ENCODE measurements around the gene TMUB2.

Gene TMUB2

DNA sequence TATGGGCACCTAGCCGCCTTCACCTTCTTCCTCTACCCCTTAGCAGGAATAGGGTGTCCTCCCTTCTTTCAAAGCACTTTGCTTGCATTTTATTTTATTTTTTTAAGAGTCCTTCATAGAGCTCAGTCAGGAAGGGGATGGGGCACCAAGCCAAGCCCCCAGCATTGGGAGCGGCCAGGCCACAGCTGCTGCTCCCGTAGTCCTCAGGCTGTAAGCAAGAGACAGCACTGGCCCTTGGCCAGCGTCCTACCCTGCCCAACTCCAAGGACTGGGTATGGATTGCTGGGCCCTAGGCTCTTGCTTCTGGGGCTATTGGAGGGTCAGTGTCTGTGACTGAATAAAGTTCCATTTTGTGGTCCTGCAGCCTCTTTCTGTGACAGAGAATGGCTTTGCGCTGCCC lies 4.6 kb downstream of the TMUB2 start:
- Histone ChIP-seq H3K4me3 (ENCODE audit: low read depth, low read length) (no peak overlapping the region), H3K27ac (peak overlapping the region; percentile 14; the same call in 1 of the 2 replicates), H3K27me3 (ENCODE audit: insufficient read depth, low read depth, severe bottlenecking) (no peaks in the 10 kb centered on the region), H3K36me3 (peaks cover 62% of the 10 kb centered on the region), H3K9me3 (ENCODE audit: severe bottlenecking) (no peaks in the 10 kb centered on the region)
- DNase-seq, result no peak
- TF ChIP-seq, protein P1, sequence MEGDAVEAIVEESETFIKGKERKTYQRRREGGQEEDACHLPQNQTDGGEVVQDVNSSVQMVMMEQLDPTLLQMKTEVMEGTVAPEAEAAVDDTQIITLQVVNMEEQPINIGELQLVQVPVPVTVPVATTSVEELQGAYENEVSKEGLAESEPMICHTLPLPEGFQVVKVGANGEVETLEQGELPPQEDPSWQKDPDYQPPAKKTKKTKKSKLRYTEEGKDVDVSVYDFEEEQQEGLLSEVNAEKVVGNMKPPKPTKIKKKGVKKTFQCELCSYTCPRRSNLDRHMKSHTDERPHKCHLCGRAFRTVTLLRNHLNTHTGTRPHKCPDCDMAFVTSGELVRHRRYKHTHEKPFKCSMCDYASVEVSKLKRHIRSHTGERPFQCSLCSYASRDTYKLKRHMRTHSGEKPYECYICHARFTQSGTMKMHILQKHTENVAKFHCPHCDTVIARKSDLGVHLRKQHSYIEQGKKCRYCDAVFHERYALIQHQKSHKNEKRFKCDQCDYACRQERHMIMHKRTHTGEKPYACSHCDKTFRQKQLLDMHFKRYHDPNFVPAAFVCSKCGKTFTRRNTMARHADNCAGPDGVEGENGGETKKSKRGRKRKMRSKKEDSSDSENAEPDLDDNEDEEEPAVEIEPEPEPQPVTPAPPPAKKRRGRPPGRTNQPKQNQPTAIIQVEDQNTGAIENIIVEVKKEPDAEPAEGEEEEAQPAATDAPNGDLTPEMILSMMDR (IDR thresholded peaks at IDR 0.05; ENCODE audit: low read depth, low read length), result no peak

DNA sequence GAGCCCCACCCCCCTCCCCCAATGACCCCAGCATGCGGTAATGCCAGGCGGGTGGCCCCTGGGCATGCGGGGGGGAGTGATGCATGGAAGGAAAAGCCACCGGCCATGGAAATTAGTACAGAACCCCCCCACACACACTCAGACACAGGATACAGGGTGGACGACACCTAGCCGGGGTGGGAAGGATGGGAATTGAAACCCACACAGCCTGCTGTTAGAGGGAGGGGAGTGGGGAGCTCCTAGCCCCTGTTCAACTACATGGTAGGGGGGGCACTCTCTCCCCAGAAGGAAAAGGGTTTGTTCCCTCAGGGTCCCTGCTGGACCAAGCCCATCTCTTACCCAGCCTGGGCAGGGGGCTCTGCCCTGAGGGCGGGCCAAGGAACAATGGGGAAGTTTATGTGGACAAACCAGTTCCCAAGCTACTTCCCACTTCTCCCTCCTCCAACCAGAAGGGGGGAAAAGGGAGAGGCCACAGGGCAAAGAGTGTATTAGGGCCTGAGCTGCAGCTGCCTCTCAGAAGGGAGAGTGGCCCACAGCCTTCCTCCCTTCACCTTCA lies 5.2 kb downstream of the TMUB2 start:
- no peaks in the 10 kb centered on the region for H3K9me3 ChIP-seq (ENCODE audit: severe bottlenecking)
- 0 out of 2 replicates have a peak overlapping the region, but pooled peaks have one; percentile 21 for H3K27ac ChIP-seq
- no peak for DNase-seq
- no peak overlapping the region for H3K4me3 ChIP-seq (ENCODE audit: low read depth, low read length)
- TF ChIP-seq, protein P1 (IDR thresholded peaks at IDR 0.05; ENCODE audit: low read depth, low read length), result no peak
- H3K36me3 ChIP-seq, result peaks cover 68% of the 10 kb centered on the region
- no peaks in the 10 kb centered on the region for H3K27me3 ChIP-seq (ENCODE audit: insufficient read depth, low read depth, severe bottlenecking)

DNA sequence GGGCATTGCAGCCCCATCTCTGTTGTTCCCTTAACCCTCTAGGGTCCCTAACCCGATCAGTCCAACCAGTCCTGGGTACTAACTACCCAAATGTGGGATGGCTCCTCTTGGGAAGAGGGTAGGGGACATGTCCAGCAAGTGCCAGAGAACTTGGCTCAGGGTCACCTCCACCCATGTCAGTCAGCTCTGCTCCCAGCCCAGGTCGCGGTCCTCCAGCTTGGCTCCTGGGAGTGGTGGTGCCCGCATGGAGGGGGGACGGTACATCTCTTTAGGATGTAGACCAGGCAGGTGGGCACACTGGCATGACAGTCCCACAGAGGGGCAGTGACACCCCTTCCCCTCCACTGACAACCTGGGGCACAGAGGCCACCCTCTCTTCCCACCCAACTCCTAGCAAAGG lies 6.0 kb downstream of the TMUB2 start:
- Histone ChIP-seq H3K36me3 (peaks cover 75% of the 10 kb centered on the region), H3K27me3 (ENCODE audit: insufficient read depth, low read depth, severe bottlenecking) (no peaks in the 10 kb centered on the region), H3K4me3 (ENCODE audit: low read depth, low read length) (no peak overlapping the region), H3K9me3 (ENCODE audit: severe bottlenecking) (no peaks in the 10 kb centered on the region), H3K27ac (no peak overlapping the region)
- TF ChIP-seq, protein P1 (IDR thresholded peaks at IDR 0.05; ENCODE audit: low read depth, low read length), result no peak
- no peak for DNase-seq

DNA sequence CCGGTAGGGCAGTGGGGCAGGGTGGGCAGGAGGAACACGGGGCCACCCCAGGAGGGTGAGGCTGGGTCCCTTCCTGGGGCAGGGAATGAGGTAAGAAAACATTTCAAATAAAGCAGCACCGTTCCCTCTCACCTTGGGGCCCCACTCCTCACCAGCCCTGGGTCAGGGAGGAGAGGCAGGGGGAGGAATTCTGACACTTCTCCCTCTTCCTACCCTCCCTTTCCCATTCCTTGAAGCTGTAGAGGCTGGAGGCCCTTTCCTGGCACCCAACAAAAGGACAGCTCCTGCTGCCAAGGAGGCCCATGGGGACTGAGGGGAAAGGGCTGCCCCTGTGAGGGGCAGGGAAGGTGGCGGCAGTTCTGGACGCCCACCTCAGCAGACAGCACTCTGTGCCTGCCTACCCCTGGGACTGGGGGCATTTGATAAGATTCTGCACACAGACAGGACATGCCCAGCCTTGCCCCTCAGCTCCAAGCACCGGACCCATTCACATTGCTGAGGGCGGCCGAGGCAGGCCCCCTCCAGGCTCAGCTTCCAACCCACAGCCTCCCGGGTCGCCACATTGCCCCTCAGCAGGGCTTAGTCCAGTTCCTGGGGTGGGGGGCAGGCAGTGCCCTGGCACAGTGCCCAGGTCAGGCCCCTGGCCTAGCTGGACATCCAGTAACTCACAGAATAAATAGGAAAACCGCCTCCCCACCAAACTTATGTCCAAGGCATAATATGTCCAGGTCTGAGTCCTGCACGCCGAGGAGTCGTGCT lies 6.7 kb downstream of the TMUB2 start:
- no peaks in the 10 kb centered on the region for H3K9me3 ChIP-seq (ENCODE audit: severe bottlenecking)
- no peak overlapping the region for H3K4me3 ChIP-seq (ENCODE audit: low read depth, low read length)
- H3K36me3 ChIP-seq, result peaks cover 80% of the 10 kb centered on the region
- peak overlapping the region; percentile 54 for H3K27ac ChIP-seq
- no peaks in the 10 kb centered on the region for H3K27me3 ChIP-seq (ENCODE audit: insufficient read depth, low read depth, severe bottlenecking)
- DNase-seq, result no peak
- TF ChIP-seq, protein P1 (IDR thresholded peaks at IDR 0.05; ENCODE audit: low read depth, low read length), result no peak

DNA sequence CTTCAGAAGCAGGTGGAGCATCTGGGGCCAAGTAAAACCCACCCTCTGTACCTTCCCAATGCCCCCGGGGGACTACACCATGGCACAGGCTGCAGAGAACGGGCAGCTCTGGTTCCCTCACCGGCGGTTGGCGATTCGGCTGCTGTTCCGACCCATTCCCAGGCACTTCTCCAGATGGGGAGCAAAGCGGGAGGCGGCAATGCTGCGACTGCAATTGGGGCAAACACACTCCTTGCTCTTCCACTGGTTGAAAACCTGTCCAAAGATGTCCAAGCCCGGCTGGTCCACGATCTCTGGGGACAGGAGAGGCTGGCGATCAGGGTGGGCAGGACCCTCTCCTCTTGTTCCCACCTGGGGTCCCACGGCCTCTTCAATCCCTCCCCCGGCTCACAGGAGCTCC lies 10.3 kb downstream of the TMUB2 start:
- Histone ChIP-seq H3K36me3 (peaks cover 53% of the 10 kb centered on the region), H3K4me3 (ENCODE audit: low read depth, low read length) (no peak overlapping the region)

More for the DNA sequence above, 10.3 kb downstream of the TMUB2 start:
- Histone ChIP-seq H3K27me3 (ENCODE audit: insufficient read depth, low read depth, severe bottlenecking) (no peaks in the 10 kb centered on the region), H3K9me3 (ENCODE audit: severe bottlenecking) (no peaks in the 10 kb centered on the region), H3K27ac (no peak overlapping the region)
- no peak for DNase-seq
- TF ChIP-seq, protein P1 (IDR thresholded peaks at IDR 0.05; ENCODE audit: low read depth, low read length), result no peak
